Fibroblast of skin of right biceps (primary cell): Measurements from ENCODE around the gene WWOX.
A peak's percentile ranks its signal among the peaks of the same experiment; 100 is the strongest.

Source experiments
- DNase-seq: peaks from one replicate; pipeline ENCODE4 v3.0.0-alpha.2; 2013

Gene WWOX

DNA sequence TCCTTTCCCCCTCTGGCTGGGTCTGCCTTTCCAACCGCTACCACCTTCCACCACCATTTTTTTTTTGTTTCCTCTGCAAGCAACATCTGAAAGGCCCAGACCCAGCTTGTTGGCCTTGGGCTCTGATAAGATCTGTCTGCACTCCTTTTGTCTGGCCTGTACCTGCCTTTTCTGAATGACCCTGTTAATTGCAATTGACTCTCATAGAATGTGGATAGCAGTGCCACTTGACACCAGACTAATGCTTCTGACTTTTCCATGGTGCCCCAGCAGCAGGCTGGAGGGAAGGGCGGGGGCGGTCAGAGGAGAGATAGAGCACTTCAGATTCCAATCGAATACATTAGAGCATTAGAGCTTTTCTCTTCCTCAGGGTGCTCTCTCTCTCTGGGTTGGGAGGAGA is 538.9 kb downstream of the WWOX start:
- DNase-seq, result no peak

DNA sequence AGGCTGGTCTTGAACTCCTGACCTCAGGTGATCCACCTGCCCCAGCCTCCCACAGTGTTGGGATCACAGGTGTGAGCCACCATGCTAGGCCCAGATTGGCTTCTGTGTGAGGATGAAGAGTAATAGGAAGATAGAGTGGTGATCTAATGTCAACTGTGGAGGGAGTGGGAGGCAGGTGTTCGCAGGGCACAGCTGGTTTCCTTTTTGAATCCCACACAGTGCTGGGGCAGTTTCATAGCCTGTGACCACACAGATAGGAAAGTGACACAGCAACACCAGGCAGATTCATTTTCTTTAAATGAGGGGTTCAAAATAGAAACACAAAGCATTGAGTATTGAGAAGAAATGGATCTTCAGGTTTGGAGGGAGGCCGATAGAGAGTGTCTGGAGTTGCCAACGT is 540.3 kb downstream of the WWOX start:
- DNase-seq, result no peak

GRCh38 chr16:78640886-78641285 is 541.4 kb downstream of the WWOX start:
- DNase-seq, result no peak

- no peak for DNase-seq
Measured at GRCh38 chr16:78641433-78641832, 542.0 kb downstream of the WWOX start.

GRCh38 chr16:78642621-78643285 is 543.3 kb downstream of the WWOX start:
- no peak for DNase-seq

DNA sequence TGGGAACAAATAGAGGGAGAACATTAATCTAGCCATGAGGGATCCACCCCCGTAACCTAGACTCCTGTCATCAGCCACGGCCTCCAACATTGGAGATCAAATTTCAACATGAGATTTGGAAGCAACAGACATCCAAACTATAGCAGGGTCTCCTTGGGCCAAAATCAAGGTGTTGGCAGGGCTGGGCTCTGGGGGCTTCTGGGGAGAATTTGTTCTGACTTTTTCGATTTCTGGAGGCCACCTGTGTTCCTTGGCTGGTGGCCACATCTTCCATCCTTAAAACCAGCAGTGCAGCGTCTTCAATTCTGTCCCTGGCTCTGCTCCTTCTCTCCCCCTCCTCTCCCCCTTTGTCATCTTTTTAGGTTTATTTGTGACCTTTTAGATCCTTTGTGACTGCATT is 546.2 kb downstream of the WWOX start:
- DNase-seq, result no peak

DNA sequence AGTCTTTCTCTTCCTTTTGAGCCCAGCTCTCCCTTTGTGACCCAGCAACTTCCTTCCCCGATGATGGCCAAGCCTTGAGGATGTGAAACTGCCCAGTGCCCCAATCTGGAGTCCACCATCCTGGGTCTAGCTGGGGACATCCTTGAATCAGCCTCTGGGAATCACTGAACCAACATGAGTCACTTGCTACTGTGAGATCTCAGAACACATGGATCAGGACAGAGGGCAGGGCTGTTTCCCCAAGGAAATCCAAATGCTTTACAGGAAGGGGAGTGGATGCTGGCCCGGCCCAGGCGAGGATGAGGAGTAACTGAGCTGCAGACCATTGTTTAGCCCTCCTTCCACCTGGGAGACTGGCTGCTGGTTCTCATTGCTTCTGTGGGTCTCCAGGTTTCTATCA is 547.6 kb downstream of the WWOX start:
- DNase-seq, result no peak

DNA sequence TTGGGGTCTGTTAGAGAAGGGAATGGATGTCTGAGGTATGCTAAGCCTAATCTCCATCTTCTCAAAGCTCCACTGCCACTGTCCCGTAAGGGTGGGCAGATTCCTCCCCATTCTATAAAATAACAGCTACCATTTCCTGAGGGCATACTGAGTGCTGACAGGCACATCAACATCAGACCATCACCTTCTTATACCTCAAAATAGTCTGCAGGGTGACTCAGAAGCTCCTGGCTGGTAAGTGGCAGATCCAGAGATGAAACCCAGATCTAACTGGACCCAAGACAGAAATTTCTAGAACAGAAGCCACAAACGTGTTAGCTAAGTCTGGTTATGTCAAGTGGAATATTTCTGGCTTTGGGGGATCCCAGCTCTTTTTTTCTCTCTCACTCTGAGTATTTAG is 548.0 kb downstream of the WWOX start:
- DNase-seq, result no peak

GRCh38 chr16:78648517-78648916 is 549.1 kb downstream of the WWOX start:
- no peak for DNase-seq

DNA sequence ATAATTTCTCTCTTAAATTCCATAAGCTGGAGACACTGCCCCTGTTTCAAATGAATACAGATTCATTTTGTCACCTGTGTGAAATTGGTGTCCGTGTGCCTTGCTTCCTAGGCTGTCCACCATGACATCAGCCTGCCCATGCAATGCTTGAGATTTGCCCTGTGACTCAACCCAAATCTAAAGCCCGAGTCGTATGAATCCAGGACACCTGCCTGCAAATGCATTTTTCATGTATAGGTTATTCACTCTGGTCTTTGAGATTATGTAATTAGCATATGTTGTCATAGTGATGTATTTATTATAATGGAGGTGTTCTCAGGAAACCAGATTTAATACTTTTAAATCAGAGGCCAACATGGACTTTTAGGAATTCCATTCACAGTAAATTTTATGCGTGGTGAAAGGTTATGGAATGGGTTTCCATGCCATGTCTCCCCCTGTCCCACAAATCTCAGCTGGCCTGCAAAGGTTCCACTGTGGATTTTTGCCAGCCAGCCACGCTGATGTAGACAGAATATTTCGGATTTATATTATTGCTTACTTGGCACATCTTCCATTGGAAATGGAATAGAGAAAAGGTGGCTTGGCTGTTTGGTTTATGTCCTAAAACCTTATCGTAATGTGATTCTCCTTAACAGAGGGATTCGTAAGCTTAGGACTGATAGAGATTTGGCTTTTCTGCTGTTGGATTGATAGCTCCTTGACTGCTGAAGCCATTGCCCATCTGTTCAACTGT is 551.1 kb downstream of the WWOX start:
- DNase-seq, result no peak

DNA sequence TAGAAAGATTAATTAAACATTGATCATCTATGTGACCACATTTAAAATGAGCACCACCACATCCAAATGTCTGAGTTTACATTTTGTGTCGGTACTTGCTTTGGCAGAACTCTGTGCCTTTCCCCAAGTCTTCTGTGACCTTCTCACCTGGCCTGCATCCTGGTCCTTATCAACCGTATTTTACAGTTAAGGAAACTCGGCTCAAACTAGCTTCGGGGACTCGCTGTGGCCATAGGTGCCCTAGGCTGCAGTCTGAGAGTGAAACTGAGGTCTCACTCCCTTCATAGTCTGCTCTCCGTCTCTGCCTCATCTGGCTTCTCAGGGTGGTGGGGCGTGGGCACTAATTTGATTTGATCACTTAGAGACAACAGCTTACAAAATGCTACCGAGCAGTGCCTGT is 555.5 kb downstream of the WWOX start:
- DNase-seq, result no peak

DNA sequence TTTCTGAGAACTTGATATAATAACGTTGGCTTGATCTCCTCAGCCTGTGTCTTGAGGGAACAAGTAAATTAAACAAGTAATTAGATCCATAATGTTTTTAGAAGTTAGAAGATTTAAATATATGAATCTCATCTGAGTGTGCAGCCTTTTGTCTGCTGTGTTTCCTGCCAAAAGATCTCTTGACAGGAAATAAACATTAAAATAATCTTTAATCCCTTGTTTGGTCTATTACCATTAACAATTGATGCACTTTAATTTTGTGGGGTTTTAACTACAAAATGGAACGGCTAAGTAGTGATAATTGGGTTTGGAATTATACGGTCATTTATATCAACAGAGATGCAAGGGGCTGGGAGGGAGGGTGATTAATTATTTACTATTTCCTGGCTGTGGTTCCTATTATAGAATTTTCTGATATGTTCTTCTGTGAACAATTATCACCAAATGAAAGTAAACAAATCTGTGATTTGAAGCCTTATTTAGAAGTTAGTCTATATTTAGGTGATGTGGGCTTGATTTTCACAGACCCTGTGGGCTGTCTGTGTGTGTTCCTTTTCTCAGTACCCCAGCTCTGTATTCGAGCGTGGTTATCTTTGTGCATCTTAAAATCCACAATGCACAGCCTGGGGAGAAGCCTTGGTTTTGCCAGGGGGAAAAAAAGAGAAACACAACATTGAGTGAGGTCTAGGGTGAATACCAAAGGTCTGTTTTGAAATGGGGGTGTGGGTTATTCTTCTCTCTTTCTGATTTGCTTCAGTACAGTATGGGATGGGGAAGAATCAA is 556.1 kb downstream of the WWOX start:
- no peak for DNase-seq

DNA sequence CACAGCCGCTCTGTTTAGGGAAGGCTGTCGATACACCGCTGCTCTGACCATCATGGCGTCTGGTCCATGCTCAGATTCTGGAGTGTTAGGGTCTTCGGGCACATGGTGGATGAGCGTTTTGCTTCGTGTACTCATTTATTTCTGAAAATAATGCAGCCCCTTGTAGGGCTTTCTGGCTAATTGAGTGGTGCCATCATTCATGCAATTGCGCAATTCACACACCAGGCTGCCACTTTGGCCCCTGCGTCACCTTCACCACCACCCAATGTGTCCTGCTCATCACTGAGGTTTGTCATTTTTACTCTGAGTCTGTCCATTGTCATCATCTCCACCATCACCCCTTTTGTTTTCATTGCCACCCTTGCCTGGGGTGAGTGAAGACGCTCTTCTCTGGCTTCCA is 557.4 kb downstream of the WWOX start:
- DNase-seq, result no peak

- no peak for DNase-seq
Measured at GRCh38 chr16:78659216-78659615, 559.8 kb downstream of the WWOX start.

DNA sequence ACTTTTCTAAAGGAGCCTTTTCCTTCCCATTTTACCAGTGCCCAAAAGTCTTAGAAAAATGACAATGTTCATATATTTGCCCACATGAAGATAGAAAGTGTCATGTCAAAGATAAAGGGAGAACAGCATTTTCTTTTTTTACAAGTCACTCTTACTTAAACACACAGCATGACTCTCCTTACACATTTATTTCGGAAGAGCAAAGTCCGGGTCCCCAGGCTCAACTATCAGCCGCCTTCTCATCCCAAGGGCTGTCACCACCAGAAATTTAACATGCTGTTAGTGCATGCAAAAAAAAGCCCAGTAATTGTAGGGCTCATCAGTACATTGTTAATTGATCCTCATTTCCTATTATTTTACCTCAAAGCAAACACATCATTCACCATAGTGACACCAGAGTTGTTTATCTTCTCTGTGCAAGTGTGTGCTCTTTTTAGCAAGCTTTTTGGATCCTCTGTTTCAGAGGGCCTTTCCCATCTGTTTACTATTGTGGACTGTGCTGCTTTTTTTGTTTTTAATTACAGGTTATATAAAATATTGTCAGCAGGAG is 560.3 kb downstream of the WWOX start:
- DNase-seq, result no peak

GRCh38 chr16:78660795-78661194 is 561.3 kb downstream of the WWOX start:
- no peak for DNase-seq

DNA sequence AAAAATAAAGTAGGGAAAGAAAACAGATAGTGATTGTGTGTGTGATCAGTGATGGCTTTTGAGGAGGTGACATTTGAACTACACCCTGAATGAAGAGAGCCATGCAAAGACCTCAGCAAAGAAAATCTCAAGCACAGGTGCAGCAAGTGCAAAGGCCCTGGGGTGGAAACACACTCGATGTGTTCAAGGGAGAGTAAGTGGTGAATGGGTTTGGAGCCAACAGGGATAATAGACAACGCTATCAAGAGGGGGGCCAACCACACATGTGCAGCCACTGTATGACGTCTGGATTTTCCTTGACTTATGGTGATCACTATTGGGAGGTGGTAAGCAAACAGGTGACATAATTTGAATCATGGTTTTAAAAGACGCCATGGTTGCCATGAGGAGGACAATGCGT is 564.2 kb downstream of the WWOX start:
- no peak for DNase-seq

DNA sequence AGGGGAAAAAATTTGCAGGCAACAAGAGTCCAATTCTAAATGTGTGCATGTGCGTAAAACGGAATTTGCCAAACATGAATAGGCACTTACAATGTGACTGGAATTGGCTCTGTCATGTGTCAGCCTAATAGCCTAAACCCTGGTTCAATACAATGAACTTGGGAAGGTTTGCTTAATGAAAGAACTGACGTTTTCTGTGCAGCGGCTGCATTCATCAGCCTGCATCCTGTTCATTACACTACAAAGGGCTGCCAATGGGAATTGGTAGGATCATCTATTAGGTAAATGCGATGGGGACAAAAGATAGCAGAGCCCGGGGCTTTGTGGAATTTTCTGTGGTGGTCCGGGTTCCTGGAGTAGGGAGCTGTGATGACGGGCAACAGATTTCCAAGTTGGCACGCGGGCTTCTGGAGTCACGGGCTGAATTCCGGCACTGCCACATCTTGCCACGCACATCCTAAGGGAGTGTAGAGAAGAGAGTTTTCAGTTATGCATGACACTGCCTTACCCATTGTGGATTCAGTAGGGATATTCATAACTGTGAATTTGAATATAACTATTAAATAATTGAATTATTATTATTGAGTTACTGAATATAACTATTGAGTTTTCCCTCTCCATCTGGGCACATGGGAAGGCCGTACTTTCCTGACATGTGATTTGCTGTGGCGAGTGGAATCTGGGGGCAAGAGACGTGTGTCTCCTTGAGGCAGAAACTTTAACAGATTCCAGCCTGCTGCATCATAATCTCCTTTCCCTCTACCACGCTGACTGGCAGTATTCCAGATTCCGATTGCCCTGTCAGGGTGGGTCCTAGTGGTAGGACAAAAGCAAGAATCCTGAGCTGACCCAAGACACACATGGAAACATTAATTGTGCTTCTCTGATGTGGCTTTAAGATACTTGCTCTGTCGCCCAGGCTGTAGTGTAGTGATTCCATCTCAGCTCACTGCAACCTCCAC is 565.6 kb downstream of the WWOX start:
- peak; percentile 59 for DNase-seq

- no peak for DNase-seq
Measured at GRCh38 chr16:78666318-78666717, 566.9 kb downstream of the WWOX start.

GRCh38 chr16:78667675-78668074 is 568.2 kb downstream of the WWOX start:
- no peak for DNase-seq

DNA sequence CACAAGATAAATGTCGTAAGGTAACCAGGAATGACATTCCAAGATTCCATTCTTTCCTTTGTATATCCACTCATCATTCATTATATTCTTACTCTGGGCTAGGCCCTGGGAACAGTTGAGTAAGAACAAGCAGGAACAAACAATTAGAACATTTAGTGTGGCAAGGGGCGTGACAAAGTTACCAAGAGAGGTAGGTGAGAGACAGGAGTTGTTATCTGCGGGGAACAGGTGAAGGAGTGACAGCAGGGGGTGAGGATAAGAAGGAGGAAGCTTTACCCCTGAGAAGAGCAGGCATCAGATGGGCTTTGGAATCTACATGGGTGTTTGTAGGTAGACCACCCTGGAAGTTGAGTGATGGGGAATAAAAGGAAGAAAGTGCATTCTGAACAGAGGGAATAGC is 568.9 kb downstream of the WWOX start:
- no peak for DNase-seq

DNA sequence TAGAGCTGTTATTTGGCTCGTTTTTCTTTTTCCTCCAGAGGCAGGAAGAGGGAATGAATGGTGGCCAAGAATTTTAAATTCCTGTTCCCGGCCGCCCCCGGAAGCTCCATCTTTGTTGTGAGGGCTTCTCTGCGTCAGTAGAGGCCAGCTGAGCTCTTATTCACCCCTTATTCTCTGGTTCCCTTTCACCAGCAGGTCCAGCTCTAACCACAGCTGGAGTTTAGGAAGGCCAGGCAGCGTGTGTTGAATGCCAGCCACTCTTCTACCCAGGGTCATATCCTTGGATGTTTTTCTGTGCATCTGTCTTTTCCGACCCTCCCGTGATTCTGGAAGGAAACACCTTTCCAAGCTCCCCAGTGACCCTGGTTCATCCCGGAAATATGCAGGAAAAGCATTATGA is 570.5 kb downstream of the WWOX start:
- peak; percentile 56 for DNase-seq
